Prostate gland (tissue), 2 donors: ENCODE data around the gene WDR35.

Experiments used
- CTCF ChIP-seq, 4 experiments: fragments of 200-600 bp in 2 of 4; fragments of 450-650 bp in 2 of 4; sonication (generic) in 2 of 4; IDR thresholded peaks; 1 replicate in 3 of 4; 2 replicates in 1 of 4; pipeline ENCODE4 v1.5.1; 2016 to 2019; ENCODE audit warnings: antibody characterized with exemption in 4 of 4, mild to moderate bottlenecking in 2 of 4, moderate library complexity in 2 of 4
- POLR2A ChIP-seq: fragments of 450-650 bp; IDR thresholded peaks from one replicate; pipeline ENCODE4 v1.6.1; 2016; ENCODE audit warnings: antibody characterized with exemption, mild to moderate bottlenecking
- POLR2AphosphoS5 ChIP-seq: sonication (generic); formaldehyde crosslinking; IDR thresholded peaks from one replicate; pipeline ENCODE4 v1.6.1; 2017; ENCODE audit warnings: antibody characterized with exemption

DNA sequence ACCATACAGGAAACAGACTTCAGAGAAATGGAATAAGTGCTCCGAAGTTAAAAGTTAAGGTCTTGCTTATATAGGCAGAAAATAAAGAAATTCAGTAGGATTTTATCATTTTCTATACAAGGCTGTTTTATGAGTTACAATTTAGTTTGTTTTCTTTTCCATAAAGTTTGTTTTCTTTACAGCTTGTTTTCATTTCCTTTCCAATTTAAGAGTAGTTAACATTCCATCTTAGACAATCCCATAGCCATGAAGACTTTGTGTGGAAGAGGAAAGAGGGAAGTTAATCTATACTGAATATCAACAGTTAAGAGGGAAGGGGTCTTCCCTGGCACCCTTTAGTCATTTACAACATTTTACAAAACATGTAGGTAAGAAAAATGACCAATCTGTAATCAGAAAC is 114.6 kb downstream of the WDR35 start:
- TF ChIP-seq CTCF (IDR thresholded peaks at IDR 0.05) (no peak), POLR2AphosphoS5 (no peak), POLR2A (no peak)
